ENCODE data around the gene ULK4. TPM values are rescaled to one million over a fixed set of nuclear protein-coding genes. Genes with fewer than 3 reads are reported as not detected.

The ULK4 gene
- total and polyA plus RNA-seq, 7 donors = 2.1 to 18.6 (median 8.9) TPM

DNA sequence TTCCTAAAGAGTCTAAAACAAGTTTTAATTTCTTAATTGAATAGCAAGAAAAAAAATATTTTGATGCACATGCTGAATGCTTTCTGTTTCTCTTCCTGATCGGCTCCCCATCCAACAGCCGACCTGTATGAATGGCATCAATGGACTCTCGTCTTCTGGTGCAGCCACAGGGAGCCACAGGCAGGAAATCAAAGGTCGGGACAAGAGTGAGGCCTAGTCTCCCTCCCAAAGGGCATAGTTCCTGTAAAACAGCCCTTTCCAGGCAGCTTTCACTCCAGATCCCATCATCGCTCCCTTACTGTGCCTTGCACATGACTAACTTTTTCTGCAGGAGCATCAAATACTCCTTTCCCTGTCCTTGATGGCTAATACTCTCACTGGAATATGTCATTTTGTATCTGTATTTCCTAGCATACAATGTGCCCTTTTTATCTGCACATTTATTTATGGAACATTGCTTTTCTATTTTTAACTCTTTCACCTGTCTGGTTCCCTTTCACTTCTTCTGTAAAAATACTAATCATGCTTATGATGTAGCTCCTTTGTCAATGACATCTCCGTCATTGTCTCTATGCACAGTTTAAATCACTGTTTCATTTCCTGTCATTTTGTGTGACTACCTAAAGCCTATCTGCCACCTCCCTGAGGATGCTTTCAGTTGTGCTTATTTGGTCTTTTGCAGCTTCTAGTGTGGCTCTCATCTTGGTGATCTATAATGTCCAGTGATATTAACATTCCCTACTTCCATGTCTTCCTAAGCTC lies 436.4 kb downstream of the ULK4 start:
- DNase-seq = no peak
- 85 to 89% methylated on average over 6 of the region's 6 CpGs for WGBS, 2 donors
- Histone ChIP-seq H3K36me3 (no peaks in the 10 kb centered on the region), H3K27ac (no peak overlapping the region), H3K9me3 (no peaks in the 10 kb centered on the region), H3K4me1 (no peaks in the 10 kb centered on the region), H3K4me3 (no peak overlapping the region), H3K27me3 (no peaks in the 10 kb centered on the region)
- intact Hi-C loops (cut with DNase I) = no loop called here
- no peak for TF ChIP-seq POLR2AphosphoS5 (IDR thresholded peaks at IDR 0.05)
- TF ChIP-seq, protein P1, sequence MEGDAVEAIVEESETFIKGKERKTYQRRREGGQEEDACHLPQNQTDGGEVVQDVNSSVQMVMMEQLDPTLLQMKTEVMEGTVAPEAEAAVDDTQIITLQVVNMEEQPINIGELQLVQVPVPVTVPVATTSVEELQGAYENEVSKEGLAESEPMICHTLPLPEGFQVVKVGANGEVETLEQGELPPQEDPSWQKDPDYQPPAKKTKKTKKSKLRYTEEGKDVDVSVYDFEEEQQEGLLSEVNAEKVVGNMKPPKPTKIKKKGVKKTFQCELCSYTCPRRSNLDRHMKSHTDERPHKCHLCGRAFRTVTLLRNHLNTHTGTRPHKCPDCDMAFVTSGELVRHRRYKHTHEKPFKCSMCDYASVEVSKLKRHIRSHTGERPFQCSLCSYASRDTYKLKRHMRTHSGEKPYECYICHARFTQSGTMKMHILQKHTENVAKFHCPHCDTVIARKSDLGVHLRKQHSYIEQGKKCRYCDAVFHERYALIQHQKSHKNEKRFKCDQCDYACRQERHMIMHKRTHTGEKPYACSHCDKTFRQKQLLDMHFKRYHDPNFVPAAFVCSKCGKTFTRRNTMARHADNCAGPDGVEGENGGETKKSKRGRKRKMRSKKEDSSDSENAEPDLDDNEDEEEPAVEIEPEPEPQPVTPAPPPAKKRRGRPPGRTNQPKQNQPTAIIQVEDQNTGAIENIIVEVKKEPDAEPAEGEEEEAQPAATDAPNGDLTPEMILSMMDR (IDR thresholded peaks at IDR 0.05) = no peak

DNA sequence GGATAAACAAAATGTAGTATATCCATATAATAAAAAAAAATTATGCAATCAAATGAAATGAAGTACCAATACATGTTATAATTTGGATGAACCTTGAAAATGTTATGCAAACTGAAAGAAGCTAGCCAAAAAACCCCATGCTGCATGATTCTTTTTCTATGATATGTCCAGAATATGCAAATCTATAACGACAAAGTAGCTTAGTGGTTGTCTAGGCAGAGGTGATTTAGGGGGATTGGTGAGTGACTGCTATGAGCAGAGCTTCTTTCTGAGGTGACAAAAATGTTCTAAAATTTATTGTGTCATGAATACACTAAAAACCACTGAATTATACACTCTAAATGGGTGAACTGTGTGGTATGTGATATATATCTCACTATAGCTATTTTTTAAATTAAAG lies 438.0 kb downstream of the ULK4 start:
- H3K27ac ChIP-seq = no peak overlapping the region
- TF ChIP-seq, protein P1 (IDR thresholded peaks at IDR 0.05) = no peak
- no peaks in the 10 kb centered on the region for H3K36me3 ChIP-seq
- H3K27me3 ChIP-seq = no peaks in the 10 kb centered on the region
- no peak for DNase-seq
- intact Hi-C loops (cut with DNase I) = no loop called here
- no peaks in the 10 kb centered on the region for H3K4me1 ChIP-seq
- H3K4me3 ChIP-seq = no peak overlapping the region
- no peaks in the 10 kb centered on the region for H3K9me3 ChIP-seq
- 88 to 94% methylated on average over 1 of the region's 1 CpG for WGBS, 2 donors

DNA sequence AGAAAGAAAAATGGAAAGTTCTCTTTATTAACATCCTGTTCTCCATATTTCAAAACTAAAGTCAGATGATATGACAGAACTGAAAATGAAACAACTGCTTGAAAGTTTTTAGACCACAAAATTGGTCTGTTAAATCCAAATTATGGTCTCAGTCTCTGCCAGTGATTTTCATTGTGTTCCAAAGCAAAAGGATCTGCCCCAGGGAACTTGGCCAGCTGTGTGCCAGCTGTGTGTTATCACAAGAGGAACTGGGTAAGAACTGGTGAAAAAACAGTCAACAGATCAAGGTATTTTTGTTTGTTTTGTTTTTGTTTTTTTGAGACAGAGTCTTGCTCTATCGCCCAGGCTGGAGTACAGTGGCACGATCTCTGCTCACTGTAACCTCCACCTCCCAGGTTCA lies 439.3 kb downstream of the ULK4 start:
- Histone ChIP-seq H3K27me3 (no peaks in the 10 kb centered on the region), H3K27ac (no peak overlapping the region), H3K9me3 (no peaks in the 10 kb centered on the region), H3K36me3 (no peaks in the 10 kb centered on the region), H3K4me3 (no peak overlapping the region), H3K4me1 (no peaks in the 10 kb centered on the region)
- no peak for TF ChIP-seq POLR2AphosphoS5 (IDR thresholded peaks at IDR 0.05)
- TF ChIP-seq EP300 (IDR thresholded peaks at IDR 0.05) = no peak
- no peak for TF ChIP-seq POLR2A (IDR thresholded peaks at IDR 0.05)
- TF ChIP-seq, protein P1 (IDR thresholded peaks at IDR 0.05) = no peak
- intact Hi-C loops (cut with DNase I) = no loop called here
- 70 to 93% methylated on average over 2 of the region's 2 CpGs for WGBS, 2 donors
- DNase-seq = no peak

DNA sequence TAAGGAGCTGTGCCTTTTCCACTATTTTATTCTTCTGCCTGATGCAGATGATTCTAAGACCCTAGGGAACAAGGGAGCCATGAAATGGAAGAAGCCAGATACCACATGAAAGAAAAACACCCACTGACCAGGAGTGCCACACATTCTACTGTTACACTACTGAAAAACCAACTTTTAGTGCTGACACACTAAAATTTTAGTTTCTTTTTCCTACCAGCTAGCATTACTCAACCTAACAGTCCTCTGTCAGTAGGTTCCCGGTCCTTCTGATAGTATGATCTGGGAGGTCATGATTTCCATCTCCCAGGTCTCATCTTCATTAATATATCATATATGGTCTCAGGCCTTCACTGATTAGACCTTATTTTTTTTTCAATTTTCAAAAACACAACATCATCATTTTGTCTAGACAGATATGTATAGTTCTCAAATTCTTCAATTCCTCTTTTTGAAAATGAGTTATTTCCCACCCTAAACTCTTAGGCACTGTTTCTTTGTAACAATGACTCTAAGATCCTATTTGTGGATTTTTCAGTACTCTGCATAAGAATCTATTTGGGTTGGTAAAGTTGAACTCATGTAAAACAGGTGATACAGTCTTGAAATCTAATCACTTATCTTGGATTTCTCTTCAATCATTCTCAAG lies 440.8 kb downstream of the ULK4 start:
- Histone ChIP-seq H3K36me3 (no peaks in the 10 kb centered on the region), H3K4me3 (no peak overlapping the region), H3K27me3 (no peaks in the 10 kb centered on the region), H3K9me3 (no peaks in the 10 kb centered on the region), H3K27ac (no peak overlapping the region), H3K4me1 (no peaks in the 10 kb centered on the region)
- TF ChIP-seq, protein P1 (IDR thresholded peaks at IDR 0.05) = no peak
- TF ChIP-seq EP300 (IDR thresholded peaks at IDR 0.05) = no peak
- TF ChIP-seq POLR2A (IDR thresholded peaks at IDR 0.05) = no peak
- TF ChIP-seq POLR2AphosphoS5 (IDR thresholded peaks at IDR 0.05) = no peak
- intact Hi-C loops (cut with DNase I) = no loop called here
- DNase-seq = no peak
- WGBS, 2 donors = 91 to 93% methylated on average over 1 of the region's 1 CpG
